ENCODE results near the gene C5orf52. TPM values are rescaled to one million over a fixed set of nuclear protein-coding genes. Genes with fewer than 3 reads are reported as not detected.

The C5orf52 gene
- total RNA-seq, result not detected
- polyA plus RNA-seq (ENCODE audit: insufficient read length in 6 of 6), result not detected
- long read RNA-seq, donor 1, result 0 reads
- long read RNA-seq, donor 2, result 0 reads
- long read RNA-seq, donor 3, result 0 reads
- long read RNA-seq, donor 4, result 0 reads
- long read RNA-seq, donor 5, result 0 reads
- long read RNA-seq, donor 6, result 0 reads
- long read RNA-seq, donor 7, result 0 reads
- long read RNA-seq, donor 8, result 0 reads
- long read RNA-seq, donor 9, result 0 reads
- long read RNA-seq, donor 10, result 0 reads
- long read RNA-seq, donor 11, result 0 reads
- long read RNA-seq, donor 12, result 0 reads

GRCh38 chr5:157670662-157671591 is at the start of gene C5orf52:
TSS of gene C5orf52 (plus strand) at chr5:157671533. CDS start at chr5:157671615, 82 bp downstream.
- intact Hi-C loops (cut with DNase I), result no loop called here
- H3K27me3 ChIP-seq, result peaks cover 6 to 46% of the 10 kb centered on the region in 2 donors
- no peak for TF ChIP-seq CTCF (IDR thresholded peaks at IDR 0.05)
- no peak within 1 kb of the TSS for H3K27ac ChIP-seq
- H3K9me3 ChIP-seq, result no peaks in the 10 kb centered on the region
- H3K4me3 ChIP-seq, result peak within 1 kb of the TSS; percentile 46
- DNase-seq (peak in 3 of 4 donors; percentile 49 to 82 (median 58)), ATAC-seq (peak; percentile 66)
- peaks cover 0 to 19% of the 10 kb centered on the region in 2 donors for H3K4me1 ChIP-seq
- no peaks in the 10 kb centered on the region for H3K36me3 ChIP-seq

GRCh38 chr5:157624144-157624543 is 47.2 kb upstream of the C5orf52 start:
- Histone ChIP-seq H3K27me3 (no peaks in the 10 kb centered on the region), H3K36me3 (no peaks in the 10 kb centered on the region), H3K4me1 (no peaks in the 10 kb centered on the region), H3K4me3 (no peak overlapping the region), H3K27ac (no peak overlapping the region), H3K9me3 (no peaks in the 10 kb centered on the region)
- intact Hi-C loops (cut with DNase I), result no loop called here
- DNase-seq (no peak), ATAC-seq (no peak)
- TF ChIP-seq CTCF (IDR thresholded peaks at IDR 0.05), result no peak

GRCh38 chr5:157626831-157627230 is 44.5 kb upstream of the C5orf52 start:
- ATAC-seq (no peak), DNase-seq (no peak)
- TF ChIP-seq CTCF (IDR thresholded peaks at IDR 0.05), result no peak
- no peaks in the 10 kb centered on the region for H3K27me3 ChIP-seq
- peaks cover 0 to 6% of the 10 kb centered on the region in 2 donors for H3K9me3 ChIP-seq
- H3K4me3 ChIP-seq, result no peak overlapping the region
- H3K27ac ChIP-seq, result no peak overlapping the region
- no peaks in the 10 kb centered on the region for H3K36me3 ChIP-seq
- H3K4me1 ChIP-seq, result no peaks in the 10 kb centered on the region
- intact Hi-C loops (cut with DNase I), result no loop called here

- TF ChIP-seq CTCF (IDR thresholded peaks at IDR 0.05), result no peak
- DNase-seq (no peak), ATAC-seq (no peak)
- Histone ChIP-seq H3K9me3 (peaks cover 0 to 6% of the 10 kb centered on the region in 2 donors), H3K4me3 (no peak overlapping the region), H3K4me1 (no peaks in the 10 kb centered on the region), H3K36me3 (no peaks in the 10 kb centered on the region), H3K27ac (no peak overlapping the region), H3K27me3 (no peaks in the 10 kb centered on the region)
- intact Hi-C loops (cut with DNase I), result no loop called here
Measured at GRCh38 chr5:157630341-157630740, 41.0 kb upstream of the C5orf52 start.

Measured in left lung (tissue), 14 donors.